SJCRH30 (cell line): ENCODE measurements around the gene GPR3. TPM values are rescaled to one million over a fixed set of nuclear protein-coding genes. Genes with fewer than 3 reads are reported as not detected.

Experiments
- DNase-seq, 2 experiments: peaks; one replicate each; pipeline ENCODE4 v3.0.0-alpha.2; 2015 to 2020
- H3K27ac ChIP-seq: fragments of 250-450 bp; sonication (Bioruptor Pico); 2 replicates; pipeline ENCODE4 v1.5.1; 2020; ENCODE audit warnings: mild to moderate bottlenecking, moderate library complexity
- H3K27me3 ChIP-seq: fragments of 250-450 bp; sonication (Bioruptor Pico); 2 replicates; pipeline ENCODE4 v1.5.1; 2020; ENCODE audit warnings: mild to moderate bottlenecking, moderate library complexity
- H3K36me3 ChIP-seq: fragments of 250-450 bp; sonication (Bioruptor Pico); 2 replicates; pipeline ENCODE4 v1.5.1; 2020; ENCODE audit warnings: mild to moderate bottlenecking, moderate library complexity
- H3K4me1 ChIP-seq: fragments of 250-450 bp; sonication (Bioruptor Pico); 2 replicates; pipeline ENCODE4 v1.5.1; 2020; ENCODE audit warnings: mild to moderate bottlenecking, moderate library complexity
- H3K4me3 ChIP-seq: fragments of 250-450 bp; sonication (Bioruptor Pico); 2 replicates; pipeline ENCODE4 v1.5.1; 2020; ENCODE audit warnings: mild to moderate bottlenecking, moderate library complexity
- H3K9me3 ChIP-seq: fragments of 250-450 bp; sonication (Bioruptor Pico); replicated peaks from 2 replicates; pipeline ENCODE4 v1.5.1; 2020; ENCODE audit warnings: mild to moderate bottlenecking, moderate library complexity
- total RNA-seq: library from RNA; depleted of rRNA; stranded (reverse); fragments of >200 nt; shearing (Covaris generic); gene quantifications from 2 replicates; pipeline ENCODE4 v1.2.3, GENCODE V29; 2014

GPR3 gene
- total RNA-seq, 1 experiment from 2014 or later = 8.3 TPM

DNA sequence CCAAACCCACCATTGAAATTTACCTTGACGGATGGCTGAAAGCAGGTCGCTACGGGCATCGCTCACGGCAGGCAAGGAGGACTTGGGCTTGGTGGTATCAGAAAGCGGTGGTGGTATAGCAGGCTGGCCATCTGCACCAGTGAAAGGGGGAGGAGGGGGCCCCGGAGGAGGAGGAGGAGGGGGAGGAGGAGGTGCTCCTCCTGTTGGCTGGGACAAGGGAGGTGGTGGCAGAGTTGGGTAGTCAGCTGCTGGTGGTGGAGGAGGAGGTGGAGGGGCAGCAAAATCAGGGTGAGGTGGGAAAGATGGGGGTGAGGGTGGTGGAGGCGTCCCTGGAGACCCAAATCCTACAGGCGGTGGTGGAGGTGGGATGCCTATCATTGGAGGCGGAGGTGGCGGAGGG, 17.2 kb downstream of the GPR3 start:
- no peak for DNase-seq
- H3K27me3 ChIP-seq = no peaks in the 10 kb centered on the region

GRCh38 chr1:27410709-27411108, 18.3 kb downstream of the GPR3 start:
- H3K27me3 ChIP-seq = no peaks in the 10 kb centered on the region
- DNase-seq = no peak

More for the DNA sequence above, 17.2 kb downstream of the GPR3 start:
- Histone ChIP-seq H3K27ac (no peak overlapping the region), H3K4me1 (peaks cover 6% of the 10 kb centered on the region), H3K4me3 (no peak overlapping the region), H3K36me3 (peaks cover 44% of the 10 kb centered on the region), H3K9me3 (no peaks in the 10 kb centered on the region)

GRCh38 chr1:27412502-27412901, 20.1 kb downstream of the GPR3 start:
- no peak overlapping the region for H3K4me3 ChIP-seq
- DNase-seq = no peak
- peaks cover 68% of the 10 kb centered on the region for H3K36me3 ChIP-seq
- H3K27ac ChIP-seq = no peak overlapping the region
- H3K27me3 ChIP-seq = no peaks in the 10 kb centered on the region
- peaks cover 13% of the 10 kb centered on the region for H3K4me1 ChIP-seq
- no peaks in the 10 kb centered on the region for H3K9me3 ChIP-seq

More at GRCh38 chr1:27410709-27411108, 18.3 kb downstream of the GPR3 start:
- Histone ChIP-seq H3K27ac (no peak overlapping the region), H3K36me3 (peaks cover 51% of the 10 kb centered on the region), H3K9me3 (no peaks in the 10 kb centered on the region), H3K4me1 (no peaks in the 10 kb centered on the region; the same call in 1 of the 2 replicates), H3K4me3 (no peak overlapping the region)

DNA sequence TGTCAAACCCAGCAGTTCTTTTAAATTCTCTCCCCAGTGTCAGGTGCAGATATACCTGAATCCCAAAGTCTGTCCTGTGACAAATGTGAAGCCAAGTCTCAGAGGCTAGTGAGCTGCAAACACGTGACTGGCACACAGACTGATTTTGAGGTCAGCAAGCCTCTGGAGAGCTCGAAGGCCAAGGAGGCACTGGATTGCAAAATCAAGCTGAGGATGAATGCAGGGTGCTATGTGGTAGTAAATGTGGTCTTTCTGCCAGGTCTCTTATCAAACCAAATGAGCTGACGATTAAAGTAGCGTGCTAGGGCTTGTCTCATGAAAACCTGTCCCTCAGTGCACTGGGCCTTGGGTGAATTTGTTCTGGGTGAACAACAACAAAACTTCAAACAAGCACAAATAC, 20.6 kb downstream of the GPR3 start:
- Histone ChIP-seq H3K4me3 (no peak overlapping the region), H3K4me1 (peaks cover 18% of the 10 kb centered on the region), H3K27ac (no peak overlapping the region), H3K36me3 (peaks cover 73% of the 10 kb centered on the region), H3K27me3 (no peaks in the 10 kb centered on the region), H3K9me3 (no peaks in the 10 kb centered on the region)
- no peak for DNase-seq

- peaks cover 75% of the 10 kb centered on the region for H3K36me3 ChIP-seq
- no peak overlapping the region for H3K27ac ChIP-seq
- H3K4me3 ChIP-seq = no peak overlapping the region
- DNase-seq = no peak
- no peaks in the 10 kb centered on the region for H3K27me3 ChIP-seq
- no peaks in the 10 kb centered on the region; the same call in 1 of the 2 replicates for H3K9me3 ChIP-seq
- peaks cover 29% of the 10 kb centered on the region for H3K4me1 ChIP-seq
Observed at GRCh38 chr1:27414091-27414490, 21.7 kb downstream of the GPR3 start.

DNA sequence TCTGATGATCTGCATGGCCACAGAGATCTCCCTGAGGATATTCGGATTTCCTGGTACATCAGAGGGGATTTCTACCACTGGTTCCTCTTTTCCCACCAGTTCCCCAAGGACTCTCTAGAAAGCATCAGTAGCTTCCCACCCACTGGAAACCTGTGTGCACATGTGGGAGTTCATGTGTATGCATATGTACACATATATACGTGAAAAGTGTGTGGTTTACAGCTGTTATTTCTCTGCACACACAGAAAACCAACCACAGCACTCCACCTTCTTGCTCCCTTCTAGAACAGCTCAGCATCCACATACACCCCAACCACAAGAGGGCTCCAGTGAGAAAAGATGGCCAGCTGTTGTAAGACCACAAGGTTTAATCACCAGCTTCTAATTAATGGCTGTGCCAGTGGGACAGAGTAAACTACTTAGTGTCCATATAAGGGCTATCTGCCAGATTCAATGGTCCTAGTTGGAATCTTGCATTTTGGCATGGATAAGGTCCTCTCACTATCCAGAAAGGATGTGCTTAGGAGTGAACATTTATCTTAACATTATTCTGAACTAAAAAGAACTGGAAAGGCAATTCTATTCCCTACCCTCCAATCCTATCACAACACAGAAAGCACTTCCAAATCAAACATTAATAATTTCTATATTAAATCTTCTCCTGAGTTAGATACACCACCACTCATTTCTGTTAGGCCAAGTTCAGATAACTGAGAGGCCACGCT, 24.1 kb downstream of the GPR3 start:
- Histone ChIP-seq H3K4me1 (peaks cover 34% of the 10 kb centered on the region), H3K36me3 (peaks cover 59% of the 10 kb centered on the region), H3K4me3 (no peak overlapping the region), H3K27me3 (no peaks in the 10 kb centered on the region), H3K9me3 (no peaks in the 10 kb centered on the region; the same call in 1 of the 2 replicates), H3K27ac (peak overlapping the region; percentile 1; the same call in 1 of the 2 replicates)
- DNase-seq = peak; percentile 79 to 94

- peak overlapping the region; percentile 75 for H3K27ac ChIP-seq
- peaks cover 52% of the 10 kb centered on the region for H3K36me3 ChIP-seq
- H3K4me1 ChIP-seq = peaks cover 34% of the 10 kb centered on the region
- H3K9me3 ChIP-seq = no peaks in the 10 kb centered on the region; the same call in 1 of the 2 replicates
- H3K4me3 ChIP-seq = no peak overlapping the region
- no peak for DNase-seq
- no peaks in the 10 kb centered on the region for H3K27me3 ChIP-seq
Observed at GRCh38 chr1:27417713-27418112, 25.3 kb downstream of the GPR3 start.

DNA sequence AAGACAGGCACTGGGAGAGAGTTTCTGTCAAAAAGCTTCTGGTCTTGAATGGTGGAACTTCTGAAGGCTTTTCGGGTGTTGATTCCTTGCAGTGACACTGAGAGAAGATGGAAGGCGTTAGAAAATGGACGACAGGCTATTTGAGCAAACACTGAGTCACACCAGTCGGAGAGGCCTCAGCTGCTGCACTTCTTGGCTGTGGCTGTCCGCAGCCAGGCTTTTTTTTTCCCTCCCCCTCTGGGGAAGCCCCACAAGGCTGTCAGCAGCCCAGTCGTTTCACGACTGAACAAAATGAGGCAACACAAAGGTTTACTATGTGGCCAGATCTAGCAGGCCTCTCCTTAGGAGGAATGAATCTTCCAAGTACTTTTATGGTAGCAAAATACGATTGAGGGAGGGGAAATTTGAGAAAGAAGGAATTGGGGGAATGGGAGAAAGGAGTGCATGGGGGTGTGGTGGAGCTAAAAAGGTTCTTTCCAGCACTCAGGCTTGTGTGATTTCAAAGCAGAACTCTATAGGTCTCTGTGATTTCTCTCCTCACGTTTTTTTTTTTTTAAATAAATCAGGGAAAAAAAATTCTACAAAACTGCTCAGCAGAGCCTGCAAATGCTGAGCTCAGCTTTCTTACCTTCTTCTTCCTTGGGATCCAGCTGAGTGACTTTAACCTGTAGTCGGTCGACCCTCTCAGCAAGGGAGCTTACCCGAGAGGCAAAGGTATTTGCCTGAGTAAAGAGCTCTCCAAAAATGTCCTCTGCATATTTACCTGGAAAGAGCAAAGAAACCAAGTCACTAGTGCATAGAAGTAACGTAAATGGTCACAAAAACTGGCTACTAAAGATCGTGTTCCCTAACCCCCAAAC, 26.1 kb downstream of the GPR3 start:
- H3K27me3 ChIP-seq = no peaks in the 10 kb centered on the region
- no peaks in the 10 kb centered on the region; the same call in 1 of the 2 replicates for H3K9me3 ChIP-seq
- peaks cover 34% of the 10 kb centered on the region for H3K4me1 ChIP-seq
- peak; percentile 88 to 93 for DNase-seq
- H3K27ac ChIP-seq = peak overlapping the region; percentile 75
- H3K4me3 ChIP-seq = no peak overlapping the region
- H3K36me3 ChIP-seq = peaks cover 50% of the 10 kb centered on the region

- peaks cover 33% of the 10 kb centered on the region for H3K36me3 ChIP-seq
- H3K4me1 ChIP-seq = peaks cover 29% of the 10 kb centered on the region
- no peaks in the 10 kb centered on the region; the same call in 1 of the 2 replicates for H3K9me3 ChIP-seq
- H3K4me3 ChIP-seq = no peak overlapping the region
- no peak overlapping the region for H3K27ac ChIP-seq
- no peaks in the 10 kb centered on the region for H3K27me3 ChIP-seq
- DNase-seq = no peak
Observed at GRCh38 chr1:27423709-27424108, 31.3 kb downstream of the GPR3 start.

DNA sequence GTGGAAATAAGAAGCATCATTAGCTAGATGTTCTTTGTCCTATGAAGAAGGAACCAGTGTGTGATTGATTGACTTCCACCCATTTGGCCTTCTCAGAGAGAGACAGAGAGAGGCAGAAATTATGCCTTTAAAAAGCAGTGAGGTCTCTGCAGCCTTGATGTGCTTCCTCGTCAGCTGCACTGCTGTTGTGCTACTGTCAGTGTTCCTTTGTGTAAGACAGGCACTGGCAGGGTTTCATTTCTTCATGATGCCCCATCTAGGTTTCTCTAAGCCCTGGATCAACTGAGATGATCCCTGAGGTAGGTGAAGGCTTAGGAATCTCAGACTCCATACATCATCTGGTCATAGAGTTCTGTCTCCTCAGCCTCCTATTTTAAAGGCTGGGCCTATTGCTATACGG, 34.9 kb downstream of the GPR3 start:
- Histone ChIP-seq H3K4me1 (peaks cover 50% of the 10 kb centered on the region), H3K27ac (peak overlapping the region; percentile 94), H3K9me3 (no peaks in the 10 kb centered on the region), H3K36me3 (peaks cover 36% of the 10 kb centered on the region), H3K4me3 (no peak overlapping the region), H3K27me3 (no peaks in the 10 kb centered on the region)
- DNase-seq = no peak

DNA sequence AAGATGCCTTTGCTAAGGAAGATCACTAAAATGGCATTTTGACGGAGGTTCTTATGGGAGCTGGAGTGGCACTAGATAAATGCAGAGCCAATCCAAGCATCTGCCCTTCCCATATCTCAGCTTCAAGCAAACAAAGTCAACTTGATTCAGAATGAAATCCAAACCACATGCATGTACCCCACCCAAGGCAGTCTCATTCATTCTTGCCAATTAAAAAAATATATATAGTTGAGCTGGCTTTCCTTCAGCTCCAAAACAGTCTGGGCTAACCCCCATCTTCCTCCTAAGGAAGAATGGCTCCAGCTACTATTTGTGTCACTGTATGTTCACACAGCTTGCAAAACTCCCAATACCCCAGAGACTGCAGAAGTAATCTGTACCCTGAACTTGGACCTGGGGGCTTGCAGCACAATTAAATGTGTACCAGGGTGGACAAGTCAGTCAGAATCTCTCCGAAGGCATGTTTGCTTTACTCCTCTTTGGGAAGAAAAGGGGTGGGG, 35.4 kb downstream of the GPR3 start:
- Histone ChIP-seq H3K9me3 (no peaks in the 10 kb centered on the region), H3K4me1 (peaks cover 50% of the 10 kb centered on the region), H3K36me3 (peaks cover 34% of the 10 kb centered on the region), H3K27me3 (no peaks in the 10 kb centered on the region), H3K4me3 (peak overlapping the region; percentile 1; the same call in 1 of the 2 replicates), H3K27ac (peak overlapping the region; percentile 94)
- DNase-seq = no peak

GRCh38 chr1:27428316-27429028, 36.0 kb downstream of the GPR3 start:
- Histone ChIP-seq H3K27ac (peak overlapping the region; percentile 94), H3K4me1 (peaks cover 54% of the 10 kb centered on the region), H3K9me3 (no peaks in the 10 kb centered on the region), H3K27me3 (no peaks in the 10 kb centered on the region), H3K4me3 (peak overlapping the region; percentile 1; the same call in 1 of the 2 replicates), H3K36me3 (peaks cover 30% of the 10 kb centered on the region)
- peak; percentile 95 to 97 for DNase-seq

DNA sequence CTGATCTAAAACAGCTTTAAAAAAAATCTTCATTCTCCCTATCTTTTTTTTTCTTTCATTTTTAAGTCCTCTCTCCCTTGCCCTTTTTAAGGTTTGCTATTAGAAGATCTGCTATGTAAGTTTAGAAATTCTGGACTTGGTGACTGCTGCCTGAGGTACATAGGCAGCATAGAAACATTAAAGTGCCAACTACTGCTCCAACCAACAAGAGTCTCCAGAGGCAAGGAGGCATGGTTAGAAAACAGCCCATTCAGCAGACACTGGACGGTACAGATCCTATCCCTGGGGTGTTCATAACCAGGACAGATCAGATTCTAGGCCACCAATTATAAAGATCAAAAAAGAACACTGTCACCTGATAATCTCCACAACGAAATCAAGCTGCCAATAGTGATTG, 36.6 kb downstream of the GPR3 start:
- Histone ChIP-seq H3K4me3 (0 out of 2 replicates have a peak overlapping the region, but pooled peaks have one; percentile 1), H3K27ac (peak overlapping the region; percentile 94)

GRCh38 chr1:27430903-27431600, 38.6 kb downstream of the GPR3 start:
- no peaks in the 10 kb centered on the region for H3K27me3 ChIP-seq
- H3K4me1 ChIP-seq = peaks cover 68% of the 10 kb centered on the region
- H3K9me3 ChIP-seq = no peaks in the 10 kb centered on the region
- DNase-seq = peak in 1 of 2 experiments; percentile 59
- H3K4me3 ChIP-seq = no peak overlapping the region
- H3K36me3 ChIP-seq = peaks cover 16% of the 10 kb centered on the region
- peak overlapping the region; percentile 94 for H3K27ac ChIP-seq

More for the DNA sequence above, 36.6 kb downstream of the GPR3 start:
- peaks cover 28% of the 10 kb centered on the region for H3K36me3 ChIP-seq
- DNase-seq = peak in 1 of 2 experiments; percentile 54
- no peaks in the 10 kb centered on the region for H3K27me3 ChIP-seq
- peaks cover 57% of the 10 kb centered on the region for H3K4me1 ChIP-seq
- no peaks in the 10 kb centered on the region for H3K9me3 ChIP-seq
